K562 (cell line): ENCODE measurements around the gene SIRT4. TPM values are rescaled to one million over a fixed set of nuclear protein-coding genes. Genes with fewer than 3 reads are reported as not detected.
A peak's percentile ranks its signal among the peaks of the same experiment; 100 is the strongest.

Source experiments
- ATAC-seq: fragments of 200-7000 bp; cut with Tn5 transposase; 3 replicates; pipeline ENCODE4 v1.9.1; 2020; ENCODE audit warnings: moderate library complexity
- BruUV-seq: library from RNA; stranded (reverse); fragments of 400-500 nt; replicated peaks from 2 replicates; lab custom pipeline; 2021; lab: Mats Ljungman, UMichigan
- CTCF ChIA-PET: fragments of 300-600 bp; formaldehyde crosslinking; extraction: SDS; loops from one replicate; lab custom pipeline; 2021; ENCODE audit warnings: low intra/inter-chr PET ratio; lab: Yijun Ruan, JAX
- POLR2A ChIA-PET: fragments of 300-600, 350-650 bp; sonication (Branson Sonifier 250); formaldehyde crosslinking; extraction: SDS; loops from one replicate; lab custom pipeline; 2021; ENCODE audit warnings: antibody characterized with exemption, inconsistent platforms; lab: Yijun Ruan, JAX
- DNase-seq, 4 experiments: peaks; one replicate each; pipeline versions ENCODE4 v3.0.0 to v3.0.0-alpha.2; 2011 to 2018; ENCODE audit warnings: low spot score in 3 of 4, mixed read lengths in 3 of 4; ENCODE audit errors: extremely low read depth in 1 of 4
- FAIRE-seq: peaks from 2 replicates; lab custom pipeline; 2011; peaks lifted over from hg19 to GRCh38; lab: Jason Lieb, UNC
- H2AFZ ChIP-seq: 2 replicates; pipeline ENCODE4 v1.6.0; 2011; ENCODE audit warnings: low read depth, low read length, control low read depth, inconsistent platforms
- H3K27ac ChIP-seq: fragments of 200-600 bp; 3 replicates; pipeline ENCODE4 v1.8.0; 2011; ENCODE audit warnings: low read depth, mild to moderate bottlenecking, control low read depth, inconsistent platforms, low read length, moderate library complexity, mixed read lengths; ENCODE audit errors: extremely low read depth
- H3K27me3 ChIP-seq, 2 experiments: fragments of 300-600 bp in 1 of 2; 2 replicates in 1 of 2; 3 replicates in 1 of 2; pipeline versions ENCODE4 v1.6.0 to v1.8.0; 2011; ENCODE audit warnings: inconsistent platforms in 2 of 2, low read length in 2 of 2, mild to moderate bottlenecking in 1 of 2, mixed read lengths in 1 of 2, moderate library complexity in 1 of 2; ENCODE audit not compliant: control insufficient read depth in 2 of 2, insufficient read depth in 2 of 2
- H3K36me3 ChIP-seq: fragments of 300-600 bp; 3 replicates; pipeline ENCODE4 v1.8.0; 2011; ENCODE audit warnings: mild to moderate bottlenecking, low read length, inconsistent platforms; ENCODE audit not compliant: control insufficient read depth, insufficient read depth
- H3K4me1 ChIP-seq, 2 experiments: fragments of 200-600 bp in 1 of 2; replicated peaks in 1 of 2; 2 replicates in 1 of 2; 3 replicates in 1 of 2; pipeline versions ENCODE4 v1.5.1 to v1.8.0; 2011; ENCODE audit warnings: inconsistent platforms in 2 of 2, low read length in 2 of 2, mild to moderate bottlenecking in 1 of 2, mixed read lengths in 1 of 2, moderate library complexity in 1 of 2; ENCODE audit not compliant: control insufficient read depth in 2 of 2, insufficient read depth in 2 of 2
- H3K4me2 ChIP-seq: 2 replicates; pipeline ENCODE4 v1.6.1; 2011; ENCODE audit warnings: low read length, control low read depth, inconsistent platforms, mixed read lengths; ENCODE audit not compliant: insufficient read depth
- H3K4me3 ChIP-seq: fragments of 200-600 bp; sonication (generic), shearing (Covaris generic); 2 replicates; pipeline ENCODE4 v1.5.1; 2016; ENCODE audit warnings: control low read depth, inconsistent platforms
- H3K79me2 ChIP-seq: fragments of 200-600 bp; 3 replicates; pipeline ENCODE4 v1.8.0; 2011; ENCODE audit warnings: low read length, inconsistent platforms; ENCODE audit not compliant: control insufficient read depth, insufficient read depth
- H3K9ac ChIP-seq, 2 experiments: 2 replicates each; pipeline versions ENCODE4 v1.6.0 to v1.6.1; 2011; ENCODE audit warnings: low read depth in 2 of 2, low read length in 2 of 2, control low read depth in 1 of 2, inconsistent platforms in 1 of 2, mild to moderate bottlenecking in 1 of 2, mixed read lengths in 1 of 2; ENCODE audit not compliant: insufficient read depth in 1 of 2
- H3K9me1 ChIP-seq: one replicate; pipeline ENCODE4 v1.6.0; 2011; ENCODE audit warnings: inconsistent platforms, mild to moderate bottlenecking, low read length, moderate library complexity; ENCODE audit not compliant: control insufficient read depth, insufficient read depth
- H3K9me3 ChIP-seq: replicated peaks from 2 replicates; pipeline ENCODE4 v1.5.1; 2011; ENCODE audit warnings: low read depth, low read length, inconsistent platforms; ENCODE audit not compliant: control insufficient read depth, insufficient read depth
- H4K20me1 ChIP-seq: replicated peaks from 2 replicates; pipeline ENCODE4 v1.6.1; 2011; ENCODE audit warnings: low read length, inconsistent platforms, mixed read lengths; ENCODE audit not compliant: control insufficient read depth, insufficient read depth
- CHCHD3 ChIP-seq: fragments of 250-450 bp; sonication (Bioruptor Pico); IDR thresholded peaks from 2 replicates; pipeline ENCODE4 v2.1.2; 2022; ENCODE audit warnings: mild to moderate bottlenecking
- DACH1 ChIP-seq: fragments of 450-650 bp; IDR thresholded peaks from 2 replicates; pipeline ENCODE4 v1.6.1; 2018; ENCODE audit not compliant: partially characterized antibody
- GTF3C2 ChIP-seq: IDR thresholded peaks from 3 replicates; pipeline ENCODE4 v1.6.1; 2011; ENCODE audit warnings: borderline replicate concordance, mild to moderate bottlenecking, moderate library complexity; ENCODE audit not compliant: insufficient read length; ENCODE audit errors: extremely low read depth
- HDGF ChIP-seq: fragments of 450-650 bp; IDR thresholded peaks from 2 replicates; pipeline ENCODE4 v1.6.1; 2016
- ILK ChIP-seq: fragments of 450-650 bp; IDR thresholded peaks from 2 replicates; pipeline ENCODE4 v1.6.1; 2016; ENCODE audit warnings: missing genetic modification characterization, low read depth, mild to moderate bottlenecking, missing compliant biosample characterization, moderate library complexity, borderline replicate concordance
- MYBL2 ChIP-seq, 2 experiments: fragments of 450-650 bp in 1 of 2; sonication (generic) in 1 of 2; formaldehyde crosslinking in 1 of 2; IDR thresholded peaks; 2 replicates each; pipeline versions ENCODE4 v1.6.1 to v1.8.1; 2017 to 2022; ENCODE audit warnings: borderline replicate concordance in 1 of 2, inconsistent platforms in 1 of 2, low read depth in 1 of 2, mild to moderate bottlenecking in 1 of 2, missing genetic modification reagents in 1 of 2, moderate library complexity in 1 of 2
- NFIX ChIP-seq: fragments of 250-450 bp; sonication (Bioruptor Pico); IDR thresholded peaks from 2 replicates; pipeline ENCODE4 v1.4.0; 2020; ENCODE audit warnings: low read depth, mild to moderate bottlenecking, moderate library complexity
- PCBP1 ChIP-seq: fragments of 200-400 bp; formaldehyde crosslinking; IDR thresholded peaks from 2 replicates; pipeline ENCODE4 v1.6.1; 2018; ENCODE audit warnings: mild to moderate bottlenecking, low read depth, low read length; ENCODE audit not compliant: poor library complexity, severe bottlenecking
- PHF8 ChIP-seq: fragments of 200-600 bp; sonication (generic); IDR thresholded peaks from 2 replicates; pipeline ENCODE4 v1.6.1; 2012; ENCODE audit warnings: mixed run types, mild to moderate bottlenecking, inconsistent platforms, low read length, moderate library complexity, borderline replicate concordance
- PRPF4 ChIP-seq: fragments of 200-400 bp; formaldehyde crosslinking; IDR thresholded peaks from one replicate; pipeline ENCODE4 v1.6.1; 2017; ENCODE audit warnings: low read length, low read depth, mild to moderate bottlenecking; ENCODE audit not compliant: insufficient read depth, poor library complexity, severe bottlenecking
- RBM15 ChIP-seq: fragments of 200-400 bp; formaldehyde crosslinking; IDR thresholded peaks from 2 replicates; pipeline ENCODE4 v1.6.1; 2018; ENCODE audit warnings: mild to moderate bottlenecking, low read length, moderate library complexity; ENCODE audit not compliant: insufficient read depth
- SNIP1 ChIP-seq: fragments of 450-650 bp; IDR thresholded peaks from 2 replicates; pipeline ENCODE4 v1.7.1; 2017; ENCODE audit warnings: low read depth, mild to moderate bottlenecking
- TAF7 ChIP-seq: fragments of 450-650 bp; IDR thresholded peaks from 2 replicates; pipeline ENCODE4 v1.6.1; 2016; ENCODE audit warnings: missing genetic modification characterization, missing compliant biosample characterization
- YY1 ChIP-seq, 3 experiments: IDR thresholded peaks; 2 replicates each; pipeline ENCODE4 v1.6.1; 2011; ENCODE audit warnings: low read length in 2 of 3, mild to moderate bottlenecking in 2 of 3, moderate library complexity in 2 of 3, borderline replicate concordance in 1 of 3, control low read depth in 1 of 3, low read depth in 1 of 3; ENCODE audit not compliant: insufficient read depth in 3 of 3, insufficient replicate concordance in 2 of 3, control insufficient read depth in 1 of 3, insufficient read length in 1 of 3; ENCODE audit errors: extremely low read depth in 1 of 3
- ZKSCAN1 ChIP-seq: fragments of 150-350 bp; IDR thresholded peaks from 2 replicates; pipeline ENCODE4 v1.6.1; 2016; ENCODE audit warnings: low read depth, low read length
- ZNF124 ChIP-seq: sonication (generic); formaldehyde crosslinking; IDR thresholded peaks from 2 replicates; pipeline ENCODE4 v1.8.1; 2022; ENCODE audit warnings: missing genetic modification reagents
- WGBS: fragments of 100-300 bp; shearing (Covaris generic); methylation state at CpG from one replicate; pipeline ENCODE4 v1.1.6; 2016; ENCODE audit warnings: low coverage, mixed read lengths; ENCODE audit not compliant: insufficient coverage; ENCODE audit errors: missing lambda C conversion rate; 5-methylcytosine and 5-hydroxymethylcytosine counted together
- in situ Hi-C: fragments of 300-500 bp; cut with MboI; formaldehyde crosslinking; loops from 4 replicates; pipeline ENCODE4 v1.15.0; 2018; ENCODE audit warnings: inconsistent platforms, mixed read lengths
- intact Hi-C: fragments of 100-400 bp; cut with micrococcal nuclease; formaldehyde crosslinking; loops from 2 replicates; pipeline ENCODE4 v1.14.2; 2022
- polyA plus RNA-seq, 8 experiments: library from polyadenylated mRNA; depleted of rRNA in 4 of 8; stranded (reverse) in 5 of 8; unstranded in 3 of 8; fragments of >200 nt; fragmentation: Nextera tagmentation in 2 of 8; fragmentation: Illumina TruSeq in 1 of 8; extraction: Ambion mirVana in 2 of 8; extraction: Trizol in 1 of 8; gene quantifications; 2 replicates each; pipeline versions ENCODE4 v1.2.1 to v1.2.3, GENCODE V29; 2011 to 2014; ENCODE audit warnings: inconsistent platforms in 1 of 8, missing spikeins in 1 of 8
- total RNA-seq, 7 experiments: library from RNA; depleted of rRNA in 6 of 7; stranded (reverse); fragments of >200 nt in 6 of 7; fragmentation: Illumina TruSeq in 2 of 7; extraction: Trizol in 2 of 7; gene quantifications; 2 replicates each; pipeline versions ENCODE4 v1.2.1 to v1.2.3, GENCODE V29; 2011 to 2021; ENCODE audit warnings: low replicate concordance in 1 of 7
- TF ChIP-seq, protein P1 (sequence below): sonication (generic); formaldehyde crosslinking; IDR thresholded peaks from 2 replicates; pipeline ENCODE4 v1.9.0; 2022; ENCODE audit warnings: mild to moderate bottlenecking, missing genetic modification reagents

The SIRT4 gene
- total and polyA plus RNA-seq, 9 of the 15 experiments (the other 6 are each of a cell fraction or from before 2014, with no cell fraction given): 0.86 to 5.2 (median 2.4) TPM

GRCh38 chr12:120265473-120266179 is 36.5 kb upstream of the SIRT4 start, which contains the start of gene PXN:
Gene PXN, minus strand, starts transcription at chr12:120265730. Its CDS starts 101 bp downstream, at chr12:120265629.
- Histone ChIP-seq H3K4me3 (peak within 1 kb of the TSS; percentile 70), H3K79me2 (peaks cover 42% of the 10 kb centered on the region; the same call in 2 of the 3 replicates), H3K4me1 (peaks cover 37% of the 10 kb centered on the region in 2 experiments; a peak in 4 of 5 replicates), H3K27me3 (no peaks in the 10 kb centered on the region), H4K20me1 (peaks cover 16% of the 10 kb centered on the region), H3K9me1 (no peaks in the 10 kb centered on the region), H3K4me2 (peak within 1 kb of the TSS; percentile 77), H2AFZ (peak within 1 kb of the TSS; percentile 80), H3K36me3 (no peaks in the 10 kb centered on the region; the same call in 2 of the 3 replicates), H3K9me3 (no peaks in the 10 kb centered on the region), H3K9ac (peak within 1 kb of the TSS; percentile 83 to 99), H3K27ac (peak within 1 kb of the TSS; percentile 76)
- 3% methylated on average over 17 of the region's 81 CpGs for WGBS
- ChIA-PET CTCF (interaction anchor here (0.7 to 3.5 kb wide), 5 partner anchors 18 to 37 kb away, joined by 3 to 35 read pairs (median 4); no protein-coding TSS in a partner anchor), POLR2A (interaction anchor here (0.6 to 10.5 kb wide), 11 partner anchors 8 to 626 kb away, joined by 3 to 110 read pairs (median 4); partner anchors contain the start of genes GCN1, RNU4-1, RNU4-2 and RPLP0)
- no TSS peak for BruUV-seq
- ATAC-seq: peak; percentile 95
- intact Hi-C loops (loop anchor here (1.0 kb wide), 1 partner anchor 37 kb away; no protein-coding TSS in a partner anchor), in situ Hi-C loops (no loop called here)
- peak; percentile 85 for FAIRE-seq
- DNase-seq: peak; percentile 88 to 99 (median 98)
- TF ChIP-seq HDGF: no peak
- no peak for TF ChIP-seq ILK (tag)
- no peak for TF ChIP-seq ZKSCAN1
- no peak for TF ChIP-seq DACH1
- no peak for TF ChIP-seq ZNF124
- TF ChIP-seq RBM15: no peak
- TF ChIP-seq NFIX: no peak
- no peak for TF ChIP-seq SNIP1
- TF ChIP-seq PHF8: peak; percentile 78; the same call in 1 of the 2 replicates
- no peak for TF ChIP-seq TAF7
- TF ChIP-seq PCBP1: peak; percentile 40
- peak in 1 of 3 experiments; percentile 44 for TF ChIP-seq YY1 (IDR thresholded peaks at IDR 0.05; ENCODE audit: borderline replicate concordance in 1 of 3, control insufficient read depth in 1 of 3, extremely low read depth in 1 of 3, insufficient read depth in 3 of 3, insufficient read length in 1 of 3, insufficient replicate concordance in 2 of 3, low read depth in 1 of 3, low read length in 2 of 3)
- no peak for TF ChIP-seq PRPF4
- no peak for TF ChIP-seq MYBL2 (IDR thresholded peaks at IDR 0.05; ENCODE audit: low read depth)
- no peak for TF ChIP-seq MYBL2 (CRISPR knock-in tag; IDR thresholded peaks at IDR 0.05; ENCODE audit: borderline replicate concordance)
- TF ChIP-seq, protein P1, sequence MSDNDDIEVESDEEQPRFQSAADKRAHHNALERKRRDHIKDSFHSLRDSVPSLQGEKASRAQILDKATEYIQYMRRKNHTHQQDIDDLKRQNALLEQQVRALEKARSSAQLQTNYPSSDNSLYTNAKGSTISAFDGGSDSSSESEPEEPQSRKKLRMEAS (CRISPR knock-in tag): peak; percentile 77
- no peak for TF ChIP-seq GTF3C2
- no peak for TF ChIP-seq CHCHD3 (CRISPR knock-in tag)
